Measurements from ENCODE around the gene NUP107.

Gene NUP107

DNA sequence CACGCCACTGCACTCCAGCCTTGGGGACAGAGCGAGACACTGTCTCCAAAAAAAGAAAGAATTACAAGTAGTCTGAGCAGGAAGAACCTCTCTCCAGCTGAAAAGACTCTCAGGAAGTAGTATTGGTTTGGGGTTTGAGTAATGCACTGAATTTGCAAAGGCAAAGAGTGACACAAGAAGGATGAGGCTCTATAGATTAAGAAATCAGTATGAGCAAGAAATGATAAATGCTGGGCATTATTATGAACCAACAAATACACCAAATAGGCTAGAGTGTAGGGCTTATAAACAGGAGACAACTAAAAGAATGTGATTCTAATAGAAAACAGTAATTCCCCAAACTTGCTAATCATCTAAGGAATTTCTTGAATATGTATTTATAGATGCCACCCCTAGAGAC is 56.6 kb downstream of the NUP107 start:
- DNase-seq = no peak

DNA sequence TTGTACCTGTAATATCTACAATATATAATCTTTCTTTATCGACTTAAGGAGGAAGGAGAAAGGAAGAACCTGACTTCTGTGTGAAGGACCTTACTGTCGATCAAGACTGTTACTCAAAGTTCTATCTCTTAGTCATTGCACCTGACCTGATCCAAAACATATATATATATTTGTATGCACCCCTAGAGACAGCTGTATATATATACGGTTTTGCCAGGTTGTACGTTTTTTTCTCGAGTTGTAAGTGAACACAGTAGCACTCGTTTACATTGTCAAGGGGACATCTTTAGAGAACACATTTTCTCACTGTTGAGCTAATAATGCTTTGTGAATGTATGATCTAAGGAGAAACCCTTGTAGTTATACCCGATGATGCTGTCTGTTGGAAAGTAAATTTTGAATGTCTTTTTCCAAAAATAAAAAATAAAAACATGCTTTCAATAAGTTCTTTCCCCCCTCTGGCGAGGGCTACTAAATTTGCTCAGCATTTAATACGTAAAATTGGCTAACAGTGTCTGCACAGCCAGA is 58.7 kb downstream of the NUP107 start:
- no peak for DNase-seq

DNA sequence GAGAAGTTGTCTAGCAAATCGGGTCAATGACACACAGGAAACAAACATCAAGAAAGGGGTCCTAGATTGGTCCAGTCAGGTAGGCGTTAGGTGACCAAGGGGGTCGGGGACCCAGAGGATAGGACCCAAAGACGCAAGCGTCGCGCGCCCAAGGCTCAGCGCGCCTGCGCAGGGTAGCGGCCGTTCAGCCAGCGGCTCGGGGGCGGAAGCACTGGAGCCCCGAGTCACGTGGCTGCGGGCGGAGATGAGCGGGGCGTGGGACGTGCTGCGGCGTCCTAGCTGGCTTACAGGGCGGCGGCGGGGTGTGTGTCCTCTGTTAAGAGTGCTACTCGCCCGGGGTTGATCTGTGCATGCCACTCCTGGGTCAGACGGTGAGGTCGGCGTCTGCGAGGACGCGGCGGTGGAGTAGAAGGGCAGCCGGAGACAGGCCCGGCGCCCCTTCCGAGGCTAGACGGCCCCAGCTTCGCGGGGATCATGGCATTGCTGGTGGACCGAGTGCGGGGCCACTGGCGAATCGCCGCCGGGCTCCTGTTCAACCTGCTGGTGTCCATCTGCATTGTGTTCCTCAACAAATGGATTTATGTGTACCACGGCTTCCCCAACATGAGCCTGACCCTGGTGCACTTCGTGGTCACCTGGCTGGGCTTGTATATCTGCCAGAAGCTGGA is 59.3 kb downstream of the NUP107 start, which contains the start of gene SLC35E3:
TSS of gene SLC35E3 (plus strand) at position 273 of the 668 bp plus-strand sequence. CDS start at position 475, 202 bp downstream.
- DNase-seq = peak; percentile 94

DNA sequence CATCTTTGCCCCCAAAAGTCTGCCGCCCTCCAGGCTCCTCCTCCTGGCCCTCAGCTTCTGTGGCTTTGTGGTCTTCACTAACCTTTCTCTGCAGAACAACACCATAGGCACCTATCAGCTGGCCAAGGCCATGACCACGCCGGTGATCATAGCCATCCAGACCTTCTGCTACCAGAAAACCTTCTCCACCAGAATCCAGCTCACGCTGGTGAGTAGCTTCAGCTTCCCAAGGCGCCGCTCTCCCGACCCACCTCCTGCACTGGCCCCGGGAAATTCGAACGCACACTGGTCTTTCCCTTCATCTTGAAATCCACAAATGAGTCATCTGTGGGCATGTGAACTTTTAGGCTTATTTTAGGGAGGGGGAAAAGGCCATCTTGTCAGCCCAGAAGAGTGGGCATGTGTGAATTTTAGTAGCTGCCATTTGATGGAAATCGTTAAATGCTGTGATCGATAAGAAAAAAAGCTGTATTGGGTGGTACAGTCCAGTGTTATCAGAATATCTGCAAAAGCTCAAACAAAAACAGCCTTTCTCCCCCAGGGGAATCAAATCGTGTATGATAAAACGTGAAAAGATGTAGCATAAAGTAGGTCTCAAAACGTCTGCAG is 59.9 kb downstream of the NUP107 start:
- DNase-seq = no peak

DNA sequence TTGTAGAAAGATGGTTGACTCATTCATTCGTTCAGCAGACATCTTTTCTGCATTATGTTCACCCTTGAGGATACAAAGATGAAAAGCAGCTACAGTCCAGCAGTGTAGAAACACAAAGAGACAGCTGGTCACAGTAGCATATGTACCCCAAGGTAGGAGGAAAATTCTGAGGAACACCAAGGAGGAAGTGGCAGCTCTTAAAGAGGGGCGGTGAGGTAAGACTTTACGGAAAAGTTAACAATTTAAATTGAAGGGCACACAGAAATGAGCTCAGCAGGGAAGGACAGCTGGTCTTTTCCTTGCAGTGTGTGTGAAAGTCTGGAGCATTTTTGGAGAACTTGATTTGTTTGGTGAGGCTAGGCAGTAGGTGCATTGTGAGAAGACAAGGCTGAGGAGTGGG is 62.7 kb downstream of the NUP107 start:
- DNase-seq = no peak

DNA sequence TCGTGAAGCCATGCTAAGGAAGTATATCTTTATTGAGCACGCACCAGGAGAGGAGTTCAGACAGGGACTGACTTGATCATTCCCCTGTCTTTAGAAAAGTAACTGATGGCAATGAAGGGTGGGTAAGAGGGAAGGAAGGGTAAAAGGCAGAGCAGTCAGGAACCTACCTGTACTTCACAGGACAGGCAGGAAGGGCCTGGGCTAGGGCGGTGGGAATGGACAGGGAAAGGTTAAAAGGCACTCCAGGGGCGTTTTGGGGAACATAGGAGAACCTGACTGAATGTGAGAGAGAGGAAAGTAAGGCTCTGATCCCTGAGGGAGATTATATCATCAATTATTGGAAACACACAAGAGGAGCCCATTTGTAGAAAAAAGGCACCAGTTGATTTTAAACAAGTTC is 63.1 kb downstream of the NUP107 start:
- DNase-seq = no peak

DNA sequence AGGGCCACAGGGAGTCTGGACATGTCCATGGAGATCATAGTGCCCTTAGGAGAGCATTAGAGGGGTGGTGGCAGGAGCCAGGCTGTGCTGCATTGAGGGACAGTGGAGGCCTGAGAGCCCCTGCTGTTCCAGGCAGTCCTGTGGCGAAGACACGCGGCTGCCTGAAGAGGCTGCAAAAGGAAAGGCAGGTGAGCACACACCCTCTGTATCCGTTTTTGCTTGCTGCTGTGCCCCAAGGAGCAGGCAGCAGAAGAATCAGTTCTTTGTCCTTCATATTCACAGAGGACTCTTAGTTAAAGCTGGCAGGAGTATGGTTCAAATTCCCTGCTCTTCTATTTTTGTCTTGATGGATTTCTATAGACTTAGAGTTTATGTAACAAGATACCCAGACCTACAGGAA is 63.7 kb downstream of the NUP107 start:
- DNase-seq = no peak

DNA sequence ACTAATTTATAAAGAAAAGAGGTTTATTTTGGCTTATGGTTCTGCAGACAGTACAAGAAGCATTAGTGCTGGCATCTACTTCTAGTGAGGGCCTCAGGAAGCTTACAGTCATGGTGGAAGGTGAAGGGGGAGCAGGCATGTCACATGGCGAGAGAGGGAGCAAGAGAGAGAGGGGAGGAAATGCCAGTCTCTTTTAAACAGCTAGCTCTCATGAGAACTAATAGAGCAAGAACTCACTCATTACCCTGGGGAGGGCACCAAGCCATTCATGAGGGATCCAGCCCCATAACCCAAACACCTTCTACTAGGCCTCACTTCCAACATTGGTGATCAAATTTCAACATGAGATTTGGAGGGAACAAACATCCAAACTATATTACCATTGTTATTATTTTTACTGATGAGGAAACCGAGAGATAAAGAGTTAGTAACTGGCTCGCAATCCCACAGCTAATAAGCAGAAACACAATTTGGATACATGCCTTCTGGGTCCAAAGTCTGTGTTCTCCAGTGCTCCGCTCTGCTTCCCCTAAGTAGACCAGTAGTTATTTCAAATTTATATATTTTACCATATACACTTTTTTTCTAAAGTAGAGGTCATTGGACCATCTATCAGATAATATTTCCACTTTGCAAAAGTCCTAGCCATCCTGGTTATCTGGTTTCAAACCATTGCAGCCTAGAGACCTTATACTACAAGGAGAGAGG is 68.9 kb downstream of the NUP107 start:
- no peak for DNase-seq

DNA sequence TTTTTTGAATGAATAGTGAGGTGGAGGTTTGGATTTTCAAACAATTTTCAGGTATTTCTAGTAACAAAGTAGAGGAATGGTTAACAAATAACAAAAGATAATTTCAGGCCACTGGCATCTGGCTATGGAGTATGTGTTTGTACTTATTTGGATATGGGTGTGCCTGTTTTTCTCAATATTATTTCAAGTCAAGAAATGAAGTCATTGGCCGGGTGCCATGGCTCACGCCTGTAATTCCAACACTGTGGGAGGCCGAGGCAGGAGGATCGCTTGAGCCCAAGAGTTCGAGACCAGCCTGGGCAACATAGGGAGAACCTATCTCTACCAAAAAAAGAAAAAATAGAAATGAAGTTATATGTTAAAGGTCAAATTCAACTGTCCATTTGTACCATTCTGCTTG is 73.1 kb downstream of the NUP107 start:
- no peak for DNase-seq

DNA sequence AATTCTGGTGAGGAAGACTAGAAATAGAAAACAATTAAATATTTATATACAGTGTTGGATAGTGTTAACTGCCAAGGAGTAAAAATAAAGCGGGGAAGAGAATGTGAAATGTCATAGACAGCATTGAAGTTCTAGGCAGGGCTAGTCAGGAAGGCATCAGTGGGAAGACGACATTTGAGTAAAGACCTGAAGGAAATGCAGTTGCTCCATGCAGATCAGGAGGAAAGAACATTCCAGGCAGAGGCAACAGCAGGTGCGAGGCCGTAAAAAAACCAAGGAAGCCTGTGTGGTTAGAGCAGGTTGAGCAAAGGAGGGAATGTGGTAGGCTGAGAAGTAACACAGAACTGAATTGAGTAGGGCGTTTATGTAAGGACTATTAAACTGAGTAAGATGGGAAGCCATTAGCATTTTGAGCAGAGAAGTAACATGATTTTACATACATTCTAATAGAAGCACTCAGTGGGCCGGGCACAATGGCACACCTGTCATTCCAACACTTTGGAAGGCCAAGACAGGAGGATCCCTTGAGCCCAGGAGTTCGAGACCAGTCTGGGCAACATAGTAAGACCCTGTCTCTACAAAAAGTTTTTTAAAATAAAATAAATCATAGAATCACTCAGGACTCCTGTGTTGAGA is 74.1 kb downstream of the NUP107 start:
- DNase-seq = no peak

DNA sequence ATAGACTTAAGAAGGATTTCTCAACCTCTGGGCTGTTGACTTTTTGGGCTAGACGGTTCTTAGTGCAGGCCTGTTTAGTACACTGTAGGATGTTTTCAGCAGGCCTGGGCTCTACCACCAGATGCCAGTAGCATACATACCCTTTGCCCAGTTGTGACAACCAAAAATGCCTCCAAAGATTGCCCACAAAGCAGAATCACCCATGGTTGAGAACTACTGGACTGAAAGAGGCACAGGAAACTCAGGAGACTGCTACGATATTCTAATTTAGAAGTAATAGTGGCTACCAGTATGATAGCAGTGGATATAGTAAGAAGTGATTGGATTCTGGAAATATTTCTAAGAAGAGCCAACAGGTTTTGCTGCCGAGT is 74.6 kb downstream of the NUP107 start:
- DNase-seq = no peak

DNA sequence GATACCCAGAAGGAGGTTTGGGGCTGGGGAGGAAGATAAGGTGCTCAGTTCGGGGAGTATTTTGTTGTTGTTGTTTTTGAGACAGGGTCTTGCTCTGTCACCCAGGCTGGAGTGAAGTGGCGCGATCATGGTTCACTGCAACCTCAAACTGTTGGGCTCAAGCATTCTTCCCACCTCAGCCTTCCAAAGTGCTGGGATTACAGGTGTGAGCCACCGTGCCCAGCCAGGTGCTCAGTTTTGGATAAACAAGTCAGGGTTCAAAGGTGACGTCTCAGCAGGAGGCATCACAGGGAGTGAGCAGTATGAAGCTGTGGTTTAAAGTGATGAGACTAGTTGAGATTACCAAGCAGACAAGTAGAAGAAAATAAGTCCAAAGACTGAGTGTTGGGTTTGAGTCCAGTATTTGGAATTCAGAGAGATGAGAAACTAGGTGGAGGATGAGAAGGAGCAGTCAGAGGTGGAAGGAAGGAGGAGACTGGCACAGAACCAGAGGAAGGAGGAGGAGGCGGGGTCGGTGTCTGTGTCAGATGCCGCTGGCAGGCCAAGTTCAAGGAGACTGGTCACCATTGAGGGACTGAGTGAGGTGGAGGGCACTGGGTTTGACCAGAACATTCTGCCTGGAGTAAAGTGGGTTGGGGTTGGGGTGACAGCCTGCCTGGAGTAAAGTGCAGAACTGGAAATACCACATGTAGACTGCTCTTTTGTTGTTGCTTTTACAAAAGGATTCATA is 75.3 kb downstream of the NUP107 start:
- no peak for DNase-seq

DNA sequence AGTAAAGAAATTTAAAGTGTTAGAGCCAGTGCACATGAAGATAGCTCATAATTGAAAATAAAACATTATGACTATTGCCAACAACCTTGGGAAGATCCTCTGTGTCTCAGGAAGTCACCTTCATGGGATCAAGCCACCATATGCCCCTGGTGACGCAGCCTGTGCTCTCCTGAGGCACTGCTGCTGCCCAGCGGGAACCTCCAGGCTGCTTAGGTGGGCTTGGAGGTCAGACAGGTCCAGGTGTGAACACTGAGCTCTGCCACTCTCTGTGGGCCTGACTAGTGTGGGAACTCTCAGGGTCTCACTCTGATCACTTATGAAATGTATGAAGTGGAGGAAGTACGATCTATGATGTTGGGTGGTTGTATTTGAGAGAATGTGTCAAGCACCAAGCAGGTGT is 75.9 kb downstream of the NUP107 start:
- DNase-seq = no peak

DNA sequence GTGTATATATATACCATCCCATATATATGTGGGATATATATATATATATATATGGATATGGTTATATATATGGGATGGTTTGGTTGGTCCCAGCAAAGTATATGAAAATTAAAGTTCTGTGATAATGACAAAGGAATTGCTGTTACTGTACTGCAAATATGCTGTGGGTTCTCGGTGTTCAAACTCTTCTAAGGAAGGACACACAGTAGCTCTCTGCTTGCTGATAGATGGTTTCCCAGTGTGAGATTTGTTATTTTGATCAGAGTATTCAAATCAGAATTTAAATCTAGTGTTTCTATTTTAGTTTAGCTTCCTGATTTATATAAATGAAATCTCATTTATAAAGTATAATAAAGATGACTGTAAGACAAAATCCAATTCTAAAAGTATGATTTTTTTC is 78.9 kb downstream of the NUP107 start:
- DNase-seq = no peak

DNA sequence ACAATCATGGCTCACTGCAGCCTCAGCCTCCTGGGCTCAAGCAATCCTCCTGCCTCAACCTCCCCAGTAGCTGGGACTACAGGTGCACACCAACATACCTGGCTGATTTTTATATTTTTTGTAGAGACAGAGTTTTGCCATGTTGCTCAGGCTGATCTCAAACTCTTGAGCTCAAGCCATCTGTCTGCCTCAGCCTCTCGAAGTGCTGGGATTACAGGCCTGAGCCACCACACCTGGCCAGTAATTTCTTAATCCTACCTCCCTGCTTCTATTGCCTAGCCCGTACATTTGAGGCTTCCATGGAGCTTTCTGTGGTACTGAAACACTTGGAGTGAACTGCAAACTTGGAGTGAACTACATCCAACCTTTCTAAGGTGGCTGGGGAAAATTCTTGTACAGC is 79.9 kb downstream of the NUP107 start:
- no peak for DNase-seq

DNA sequence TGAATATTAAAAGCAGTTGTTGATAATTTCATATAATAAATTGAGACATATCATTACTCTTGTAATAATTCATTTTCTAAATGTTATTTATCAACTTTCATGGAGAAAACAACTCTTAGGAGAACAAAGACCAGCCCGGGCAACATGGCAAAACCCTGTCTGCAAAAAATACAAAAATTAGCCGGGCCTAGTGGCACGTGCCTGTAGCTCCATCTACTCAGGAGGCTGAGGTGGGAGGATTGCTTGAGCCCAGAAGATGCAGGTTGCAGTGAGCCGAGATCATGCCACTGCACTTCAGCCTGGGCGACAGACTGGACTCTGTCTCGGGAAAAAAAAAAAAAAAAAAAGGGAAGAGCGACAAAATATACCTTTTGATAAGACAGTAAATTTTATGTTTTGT is 80.4 kb downstream of the NUP107 start:
- no peak for DNase-seq

DNA sequence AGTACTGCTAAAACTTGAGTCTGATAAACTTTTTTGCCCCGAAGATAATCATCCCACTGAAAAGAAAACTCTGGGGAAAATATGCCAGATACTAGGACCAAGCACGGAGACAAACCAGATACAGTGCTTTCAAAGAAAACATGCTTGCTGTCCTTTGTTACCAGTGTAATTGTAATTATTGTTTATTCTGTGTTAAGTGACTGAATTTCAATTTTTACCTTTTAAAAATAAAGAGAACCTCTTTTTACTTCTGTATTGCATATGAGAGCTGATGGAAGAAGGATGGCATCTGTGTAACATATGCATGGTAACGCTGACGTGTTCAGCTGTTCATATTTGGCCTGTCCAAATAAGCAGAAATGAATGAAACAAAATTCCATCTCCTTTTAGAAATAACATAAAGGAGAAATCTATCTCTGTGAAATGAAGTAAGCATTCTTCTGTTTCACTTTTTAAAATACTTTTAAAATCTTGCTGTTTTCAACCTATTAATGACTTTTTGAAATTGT is 81.7 kb downstream of the NUP107 start:
- no peak for DNase-seq

DNA sequence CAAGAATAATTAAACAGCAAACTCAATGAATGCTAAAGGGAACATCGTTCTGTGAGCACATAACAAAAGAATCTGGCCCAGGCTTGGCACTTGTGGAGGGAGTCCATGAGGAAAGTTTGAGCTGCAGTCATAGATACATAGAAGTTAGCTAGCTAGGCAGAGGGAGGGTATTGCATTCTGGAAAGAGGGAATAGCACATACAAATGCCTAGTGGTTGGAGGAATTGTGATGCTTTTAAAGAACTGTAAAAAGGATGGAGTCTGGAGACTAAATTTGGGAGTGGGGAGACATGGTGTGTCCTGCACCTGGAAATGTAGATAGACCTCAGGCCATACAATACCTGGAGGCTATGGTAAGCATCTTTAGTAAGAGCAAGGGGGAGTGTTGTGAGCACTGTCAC is 83.2 kb downstream of the NUP107 start:
- DNase-seq = no peak

DNA sequence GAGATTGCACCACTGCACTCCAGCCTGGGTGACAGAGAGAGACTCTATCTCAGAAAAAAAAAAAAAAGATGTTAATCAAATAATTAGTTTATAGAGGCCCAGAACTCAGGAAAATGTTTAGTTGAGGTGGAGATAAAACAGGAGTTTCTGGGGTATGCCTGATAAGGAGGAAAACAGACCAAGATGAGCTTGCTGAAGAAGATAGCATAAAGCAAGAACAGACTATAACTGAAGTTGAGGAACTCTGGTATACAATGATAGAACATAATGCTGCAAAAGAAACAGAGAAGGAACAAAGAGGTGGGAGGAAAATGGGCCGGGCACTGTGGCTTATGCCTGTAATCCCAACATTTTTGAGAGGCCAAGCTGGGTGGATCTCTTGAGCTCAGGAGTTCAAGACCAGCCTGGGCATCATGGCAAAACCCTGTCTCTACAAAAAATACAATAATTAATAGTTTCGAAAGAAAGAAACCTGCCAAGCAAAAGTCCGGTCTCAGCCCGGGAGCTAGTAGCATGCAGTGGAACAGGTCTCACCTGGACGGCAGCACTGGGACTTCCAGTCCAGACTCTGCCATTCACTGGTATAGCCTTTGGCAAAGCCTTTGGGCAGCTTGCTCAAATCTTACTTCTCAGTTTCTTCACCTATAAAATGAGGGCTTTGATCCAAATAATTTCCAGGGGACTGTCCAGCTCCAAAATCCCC is 84.6 kb downstream of the NUP107 start:
- no peak for DNase-seq

DNA sequence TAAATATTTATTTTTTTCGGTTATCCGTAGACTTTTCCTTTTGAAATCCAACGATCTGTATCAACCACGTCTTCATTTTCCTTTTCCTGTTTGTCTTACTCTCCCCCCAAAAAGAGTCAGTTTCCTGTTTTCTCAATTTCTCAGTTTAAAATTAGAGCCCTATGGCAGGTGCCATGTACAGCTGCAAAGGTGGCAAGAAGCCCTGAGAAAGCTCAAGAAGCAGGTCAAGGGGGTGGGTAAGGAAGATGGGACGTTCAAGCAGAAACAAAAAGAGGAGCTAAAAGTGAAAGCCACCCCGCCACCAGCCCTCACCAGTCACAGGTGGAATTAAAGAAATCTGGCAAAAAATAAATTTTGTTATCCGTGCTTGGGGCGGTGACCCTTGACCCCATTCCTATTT is 85.9 kb downstream of the NUP107 start:
- no peak for DNase-seq

DNA sequence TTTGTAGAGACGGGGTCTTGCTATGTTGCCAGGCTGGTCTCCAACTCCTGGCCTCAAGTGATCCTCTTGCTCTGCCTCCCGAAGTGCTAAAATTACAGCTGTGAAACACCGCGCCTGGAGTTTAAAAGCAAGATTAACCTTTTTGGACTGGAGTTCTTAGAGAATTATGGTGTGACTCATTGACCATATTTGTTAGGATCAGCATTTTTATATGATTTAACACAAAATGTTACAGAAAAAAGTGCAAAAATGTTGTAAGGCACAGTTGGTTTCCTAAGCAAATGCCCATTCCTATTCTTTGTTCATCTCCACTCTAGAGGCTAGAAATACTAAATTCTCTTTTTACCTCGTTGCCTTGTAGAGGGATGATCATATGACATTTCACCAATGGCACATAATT is 86.8 kb downstream of the NUP107 start:
- no peak for DNase-seq

DNA sequence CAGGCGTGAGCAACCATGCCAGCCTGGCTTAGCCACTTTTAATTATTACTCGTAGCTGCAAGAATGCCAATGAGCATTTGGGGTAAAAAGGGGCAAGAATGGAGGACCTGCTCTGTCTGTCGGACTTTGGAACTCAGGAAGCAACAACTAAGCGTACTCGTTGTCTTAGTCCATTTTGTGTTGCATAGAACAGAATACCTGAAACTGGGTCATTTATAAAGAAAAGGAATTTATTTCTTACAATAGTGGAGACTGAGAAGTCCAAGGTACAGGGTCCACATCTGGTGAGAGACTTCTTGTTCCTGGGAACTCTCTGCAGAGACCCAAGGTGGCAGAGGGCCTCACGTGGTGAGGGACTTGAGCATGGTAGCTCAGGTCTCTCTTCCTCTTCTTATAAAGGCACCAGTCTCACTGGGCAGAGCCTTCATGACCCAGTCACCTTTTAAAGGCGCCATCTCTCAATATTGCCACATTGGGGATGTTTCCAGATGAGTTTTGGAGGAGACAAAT is 88.4 kb downstream of the NUP107 start:
- DNase-seq = no peak

Data from NCI-H2107 (cell line).